Measurements from ENCODE around the gene METTL16. TPM values are rescaled to one million over a fixed set of nuclear protein-coding genes. Genes with fewer than 3 reads are reported as not detected.
A peak's percentile ranks its signal among the peaks of the same experiment; 100 is the strongest.

The METTL16 gene
- total and polyA plus RNA-seq, 9 of the 15 experiments (the other 6 are each of a cell fraction or from before 2014, with no cell fraction given), result 12.1 to 30.5 (median 19.8) TPM

DNA sequence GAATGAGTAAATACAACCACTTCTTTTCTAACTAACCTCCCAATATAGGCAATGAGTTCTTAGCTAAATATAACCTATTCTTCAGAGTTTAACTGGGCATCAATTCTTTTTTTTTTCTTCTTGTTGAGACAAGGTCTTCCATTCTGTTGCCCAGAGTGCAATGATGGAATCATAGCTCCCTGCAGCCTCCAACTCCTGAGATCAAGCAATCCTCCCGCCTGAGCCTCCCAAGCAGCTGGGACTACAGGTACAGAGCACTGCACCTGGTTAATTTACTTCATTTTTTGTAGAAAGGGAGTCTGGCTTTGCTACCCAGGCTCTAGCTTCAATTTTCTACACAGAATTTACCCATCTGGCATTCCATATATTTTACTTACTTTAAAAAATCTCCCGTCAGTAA, 1.1 kb downstream of the METTL16 start:
- Histone ChIP-seq H3K79me2 (ENCODE audit: control insufficient read depth, insufficient read depth, low read length) (peaks cover 49% of the 10 kb centered on the region), H3K36me3 (ENCODE audit: control insufficient read depth, insufficient read depth, low read length) (peaks cover 13% of the 10 kb centered on the region; the same call in 2 of the 3 replicates)

GRCh38 chr17:2508035-2508434, 3.7 kb downstream of the METTL16 start:
- H3K79me2 ChIP-seq (ENCODE audit: control insufficient read depth, insufficient read depth, low read length), result peaks cover 73% of the 10 kb centered on the region
- no peak overlapping the region for H3K27ac ChIP-seq (ENCODE audit: extremely low read depth, low read depth, low read length)
- H2AFZ ChIP-seq (ENCODE audit: low read depth, low read length), result no peak overlapping the region
- H3K4me1 ChIP-seq (replicated peaks in 1 of 2; ENCODE audit: control insufficient read depth in 2 of 2, insufficient read depth in 2 of 2, low read length in 2 of 2), result peaks cover 0 to 4% of the 10 kb centered on the region in 2 experiments; a peak in 3 of 5 replicates
- H4K20me1 ChIP-seq (replicated peaks; ENCODE audit: control insufficient read depth, insufficient read depth, low read length), result no peaks in the 10 kb centered on the region
- ATAC-seq (no peak), FAIRE-seq (no peak), DNase-seq (ENCODE audit: extremely low read depth in 1 of 4, low spot score in 3 of 4) (no peak)
- no TSS peak for BruUV-seq (replicated peaks)
- H3K36me3 ChIP-seq (ENCODE audit: control insufficient read depth, insufficient read depth, low read length), result peaks cover 20% of the 10 kb centered on the region; the same call in 2 of the 3 replicates
- no peaks in the 10 kb centered on the region for H3K27me3 ChIP-seq (ENCODE audit: control insufficient read depth in 2 of 2, insufficient read depth in 2 of 2, low read length in 2 of 2)
- WGBS (ENCODE audit: insufficient coverage, low coverage, missing lambda C conversion rate), result no CpG with 5 or more reads among the region's 1 CpG
- H3K9me1 ChIP-seq (ENCODE audit: control insufficient read depth, insufficient read depth, low read length), result no peaks in the 10 kb centered on the region
- no peak overlapping the region for H3K4me2 ChIP-seq (ENCODE audit: insufficient read depth, low read length)
- no peak overlapping the region for H3K4me3 ChIP-seq
- ChIA-PET CTCF (ENCODE audit: low intra/inter-chr PET ratio) (no interaction called here), POLR2A (no interaction called here)
- in situ Hi-C loops (cut with MboI), result no loop called here
- intact Hi-C loops (cut with micrococcal nuclease), result no loop called here
- peaks cover 3% of the 10 kb centered on the region for H3K9me3 ChIP-seq (replicated peaks; ENCODE audit: control insufficient read depth, insufficient read depth, low read depth, low read length)
- no peak overlapping the region for H3K9ac ChIP-seq (ENCODE audit: insufficient read depth in 1 of 2, low read depth in 2 of 2, low read length in 2 of 2)
- TF ChIP-seq ESRRA (IDR thresholded peaks at IDR 0.05; ENCODE audit: borderline replicate concordance, low read depth) (no peak), MEIS2 (IDR thresholded peaks at IDR 0.05; ENCODE audit: partially characterized antibody) (peak; percentile 72), POLR2AphosphoS5 (IDR thresholded peaks at IDR 0.05; ENCODE audit: control insufficient read depth, insufficient read depth, low read depth, low read length) (no peak), YY1 (IDR thresholded peaks at IDR 0.05; ENCODE audit: borderline replicate concordance in 1 of 3, control insufficient read depth in 1 of 3, extremely low read depth in 1 of 3, insufficient read depth in 3 of 3, insufficient read length in 1 of 3, insufficient replicate concordance in 2 of 3, low read depth in 1 of 3, low read length in 2 of 3) (no peak), ZNF76 (CRISPR knock-in tag; IDR thresholded peaks at IDR 0.05; ENCODE audit: borderline replicate concordance) (no peak), ZNF274 (IDR thresholded peaks at IDR 0.05; ENCODE audit: borderline replicate concordance, low read depth, low read length) (no peak)
- TF ChIP-seq, protein P1, sequence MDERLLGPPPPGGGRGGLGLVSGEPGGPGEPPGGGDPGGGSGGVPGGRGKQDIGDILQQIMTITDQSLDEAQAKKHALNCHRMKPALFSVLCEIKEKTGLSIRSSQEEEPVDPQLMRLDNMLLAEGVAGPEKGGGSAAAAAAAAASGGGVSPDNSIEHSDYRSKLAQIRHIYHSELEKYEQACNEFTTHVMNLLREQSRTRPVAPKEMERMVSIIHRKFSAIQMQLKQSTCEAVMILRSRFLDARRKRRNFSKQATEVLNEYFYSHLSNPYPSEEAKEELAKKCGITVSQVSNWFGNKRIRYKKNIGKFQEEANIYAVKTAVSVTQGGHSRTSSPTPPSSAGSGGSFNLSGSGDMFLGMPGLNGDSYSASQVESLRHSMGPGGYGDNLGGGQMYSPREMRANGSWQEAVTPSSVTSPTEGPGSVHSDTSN (CRISPR knock-in tag; IDR thresholded peaks at IDR 0.05; ENCODE audit: low read depth), result no peak
- TF ChIP-seq, protein P1 (tag; conservative IDR thresholded peaks at IDR 0.05; ENCODE audit: low read depth), result peak; percentile 53
- TF ChIP-seq, protein P2, sequence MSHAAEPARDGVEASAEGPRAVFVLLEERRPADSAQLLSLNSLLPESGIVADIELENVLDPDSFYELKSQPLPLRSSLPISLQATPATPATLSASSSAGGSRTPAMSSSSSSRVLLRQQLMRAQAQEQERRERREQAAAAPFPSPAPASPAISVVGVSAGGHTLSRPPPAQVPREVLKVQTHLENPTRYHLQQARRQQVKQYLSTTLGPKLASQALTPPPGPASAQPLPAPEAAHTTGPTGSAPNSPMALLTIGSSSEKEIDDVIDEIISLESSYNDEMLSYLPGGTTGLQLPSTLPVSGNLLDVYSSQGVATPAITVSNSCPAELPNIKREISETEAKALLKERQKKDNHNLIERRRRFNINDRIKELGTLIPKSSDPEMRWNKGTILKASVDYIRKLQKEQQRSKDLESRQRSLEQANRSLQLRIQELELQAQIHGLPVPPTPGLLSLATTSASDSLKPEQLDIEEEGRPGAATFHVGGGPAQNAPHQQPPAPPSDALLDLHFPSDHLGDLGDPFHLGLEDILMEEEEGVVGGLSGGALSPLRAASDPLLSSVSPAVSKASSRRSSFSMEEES (CRISPR knock-in tag; IDR thresholded peaks at IDR 0.05), result no peak

More for the DNA sequence above, 1.1 kb downstream of the METTL16 start:
- Histone ChIP-seq H3K9ac (ENCODE audit: insufficient read depth in 1 of 2, low read depth in 2 of 2, low read length in 2 of 2) (peak overlapping the region in 1 of 2 experiments; percentile 83; a peak in 2 of 4 replicates), H4K20me1 (replicated peaks; ENCODE audit: control insufficient read depth, insufficient read depth, low read length) (no peaks in the 10 kb centered on the region), H2AFZ (ENCODE audit: low read depth, low read length) (no peak overlapping the region), H3K4me3 (peak overlapping the region; percentile 54), H3K4me1 (replicated peaks in 1 of 2; ENCODE audit: control insufficient read depth in 2 of 2, insufficient read depth in 2 of 2, low read length in 2 of 2) (peaks cover 0 to 4% of the 10 kb centered on the region in 2 experiments; a peak in 3 of 5 replicates), H3K27ac (ENCODE audit: extremely low read depth, low read depth, low read length) (peak overlapping the region; percentile 83; the same call in 2 of the 3 replicates), H3K9me1 (ENCODE audit: control insufficient read depth, insufficient read depth, low read length) (no peaks in the 10 kb centered on the region), H3K27me3 (ENCODE audit: control insufficient read depth in 2 of 2, insufficient read depth in 2 of 2, low read length in 2 of 2) (no peaks in the 10 kb centered on the region), H3K9me3 (replicated peaks; ENCODE audit: control insufficient read depth, insufficient read depth, low read depth, low read length) (no peaks in the 10 kb centered on the region), H3K4me2 (ENCODE audit: insufficient read depth, low read length) (peak overlapping the region; percentile 91)
- FAIRE-seq (no peak), DNase-seq (ENCODE audit: extremely low read depth in 1 of 4, low spot score in 3 of 4) (peak in 1 of 4 experiments; percentile 8), ATAC-seq (no peak)
- ChIA-PET CTCF (ENCODE audit: low intra/inter-chr PET ratio) (no interaction called here), POLR2A (interaction anchor here (1.3 to 1.8 kb wide), 4 partner anchors 10 to 26 kb away, joined by 5 to 16 read pairs (median 8); no protein-coding TSS in a partner anchor)
- no peak for TF ChIP-seq STAT5B (CRISPR knock-in tag; IDR thresholded peaks at IDR 0.05)
- no peak for TF ChIP-seq OTX1 (CRISPR knock-in tag; IDR thresholded peaks at IDR 0.05)
- no peak for TF ChIP-seq ZNF445 (CRISPR knock-in tag; IDR thresholded peaks at IDR 0.05; ENCODE audit: low read depth)
- no peak for TF ChIP-seq FOSL1 (tag; conservative IDR thresholded peaks at IDR 0.05)
- in situ Hi-C loops (cut with MboI) (no loop called here), intact Hi-C loops (cut with micrococcal nuclease) (no loop called here)
- no TSS peak for BruUV-seq (replicated peaks)
- WGBS (ENCODE audit: insufficient coverage, low coverage, missing lambda C conversion rate), result 0% methylated on average over 2 of the region's 2 CpGs

Measured in K562 (cell line).